HFFc6 (cell line): ENCODE data around the gene EEIG1. TPM values are rescaled to one million over a fixed set of nuclear protein-coding genes. Genes with fewer than 3 reads are reported as not detected.
A peak's percentile ranks its signal among the peaks of the same experiment; 100 is the strongest.

ENCODE experiments used
- DNase-seq: peaks from one replicate; pipeline ENCODE4 v3.0.0-alpha.2; 2018
- H3K27ac Mint-ChIP-seq: 2 replicates; pipeline ENCODE4 v1.8.0; 2020; ENCODE audit warnings: mild to moderate bottlenecking, mixed read lengths
- H3K27me3 Mint-ChIP-seq: 2 replicates; pipeline ENCODE4 v1.8.0; 2021; ENCODE audit warnings: mild to moderate bottlenecking, moderate library complexity, mixed read lengths; ENCODE audit not compliant: insufficient read depth
- H3K36me3 Mint-ChIP-seq: 2 replicates; pipeline ENCODE4 v1.8.0; 2021; ENCODE audit warnings: low read depth, mixed read lengths
- H3K4me1 Mint-ChIP-seq: 2 replicates; pipeline ENCODE4 v1.8.0; 2020; ENCODE audit warnings: low read depth, mixed read lengths
- H3K4me3 Mint-ChIP-seq: 2 replicates; pipeline ENCODE4 v1.8.0; 2020; ENCODE audit warnings: mild to moderate bottlenecking, moderate library complexity, mixed read lengths
- H3K9me3 Mint-ChIP-seq: 2 replicates; pipeline ENCODE4 v1.8.0; 2020; ENCODE audit warnings: mild to moderate bottlenecking, mixed read lengths
- total RNA-seq, 6 experiments: library from RNA; stranded (reverse); fragmentation: NEBNext Ultra II Directional; extraction: Animal tissue kit (Norgen Biotek cat#: 25700); gene quantifications; 2 replicates in 1 of 6; 3 replicates in 5 of 6; pipeline ENCODE4 v1.2.3, GENCODE V29; 2021
- TF ChIP-seq, protein P1 (sequence below): fragments of 200-600 bp; sonication (generic); IDR thresholded peaks from 2 replicates; pipeline ENCODE4 v1.5.0; 2021; ENCODE audit warnings: antibody characterized with exemption, mild to moderate bottlenecking

Gene EEIG1
- total RNA-seq, 6 experiments from 2014 or later: 26.7 to 35.4 (median 29.3) TPM

DNA sequence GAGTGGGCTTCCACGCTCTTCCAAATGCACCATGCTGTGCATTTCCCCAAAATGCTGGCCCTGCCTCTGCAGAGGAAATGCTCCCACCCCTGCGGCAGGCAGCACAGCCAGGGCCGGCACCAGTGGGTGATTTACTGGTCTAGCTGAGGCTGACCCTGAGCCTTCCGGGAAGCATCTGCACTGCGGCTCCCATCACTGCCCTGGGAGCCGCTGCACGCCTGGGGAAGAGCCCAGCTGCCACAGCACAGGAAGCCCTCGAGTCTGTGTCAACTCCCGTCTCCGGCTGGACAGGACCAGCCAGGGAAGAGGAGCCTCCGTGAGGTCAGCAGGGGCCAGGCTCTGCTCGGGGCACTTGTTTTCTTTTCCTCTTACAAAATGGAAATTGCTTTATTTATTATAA lies 25.1 kb upstream of the EEIG1 start:
- Mint-ChIP-seq H3K27ac (no peak overlapping the region), H3K27me3 (no peaks in the 10 kb centered on the region; the same call in 1 of the 2 replicates), H3K9me3 (peaks cover 8% of the 10 kb centered on the region; the same call in 1 of the 2 replicates), H3K36me3 (peaks cover 9% of the 10 kb centered on the region), H3K4me3 (no peak overlapping the region), H3K4me1 (peaks cover 46% of the 10 kb centered on the region)
- DNase-seq: no peak
- TF ChIP-seq, protein P1, sequence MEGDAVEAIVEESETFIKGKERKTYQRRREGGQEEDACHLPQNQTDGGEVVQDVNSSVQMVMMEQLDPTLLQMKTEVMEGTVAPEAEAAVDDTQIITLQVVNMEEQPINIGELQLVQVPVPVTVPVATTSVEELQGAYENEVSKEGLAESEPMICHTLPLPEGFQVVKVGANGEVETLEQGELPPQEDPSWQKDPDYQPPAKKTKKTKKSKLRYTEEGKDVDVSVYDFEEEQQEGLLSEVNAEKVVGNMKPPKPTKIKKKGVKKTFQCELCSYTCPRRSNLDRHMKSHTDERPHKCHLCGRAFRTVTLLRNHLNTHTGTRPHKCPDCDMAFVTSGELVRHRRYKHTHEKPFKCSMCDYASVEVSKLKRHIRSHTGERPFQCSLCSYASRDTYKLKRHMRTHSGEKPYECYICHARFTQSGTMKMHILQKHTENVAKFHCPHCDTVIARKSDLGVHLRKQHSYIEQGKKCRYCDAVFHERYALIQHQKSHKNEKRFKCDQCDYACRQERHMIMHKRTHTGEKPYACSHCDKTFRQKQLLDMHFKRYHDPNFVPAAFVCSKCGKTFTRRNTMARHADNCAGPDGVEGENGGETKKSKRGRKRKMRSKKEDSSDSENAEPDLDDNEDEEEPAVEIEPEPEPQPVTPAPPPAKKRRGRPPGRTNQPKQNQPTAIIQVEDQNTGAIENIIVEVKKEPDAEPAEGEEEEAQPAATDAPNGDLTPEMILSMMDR: no peak

DNA sequence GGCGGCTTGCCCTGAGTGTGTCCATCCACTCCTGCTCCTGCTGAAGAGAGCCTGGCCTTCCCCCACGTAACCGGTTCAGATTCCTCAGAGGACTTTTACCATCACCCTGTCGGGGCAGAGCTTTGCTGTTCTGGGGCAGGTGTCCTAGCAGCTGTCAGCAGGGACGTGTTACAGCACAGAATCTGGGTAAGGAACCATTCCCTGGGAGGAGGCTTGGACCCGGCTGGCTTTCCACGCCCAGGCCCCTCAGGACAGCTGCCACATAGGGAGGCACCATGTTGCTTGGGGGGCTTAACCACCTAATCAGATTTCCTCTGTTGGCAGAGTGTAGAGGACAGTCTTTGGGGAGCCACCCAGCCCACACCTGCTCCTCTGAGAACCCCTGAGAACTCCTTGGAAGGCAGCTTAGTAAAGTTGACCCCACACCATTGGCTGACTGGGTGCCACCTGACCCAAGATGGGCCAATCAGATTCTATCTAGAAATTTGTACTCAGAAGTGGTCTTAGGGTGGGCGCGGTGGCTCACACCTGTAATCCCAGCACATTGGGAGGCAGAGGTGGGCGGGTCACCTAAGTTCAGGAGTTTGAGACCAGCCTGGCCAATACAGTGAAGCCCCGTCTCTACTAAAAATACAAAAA lies 23.3 kb upstream of the EEIG1 start:
- peaks cover 13% of the 10 kb centered on the region for H3K36me3 Mint-ChIP-seq
- peaks cover 48% of the 10 kb centered on the region for H3K4me1 Mint-ChIP-seq
- H3K27me3 Mint-ChIP-seq: no peaks in the 10 kb centered on the region; the same call in 1 of the 2 replicates
- TF ChIP-seq, protein P1: no peak
- H3K9me3 Mint-ChIP-seq: peaks cover 8% of the 10 kb centered on the region; the same call in 1 of the 2 replicates
- H3K27ac Mint-ChIP-seq: no peak overlapping the region
- DNase-seq: no peak
- H3K4me3 Mint-ChIP-seq: no peak overlapping the region

DNA sequence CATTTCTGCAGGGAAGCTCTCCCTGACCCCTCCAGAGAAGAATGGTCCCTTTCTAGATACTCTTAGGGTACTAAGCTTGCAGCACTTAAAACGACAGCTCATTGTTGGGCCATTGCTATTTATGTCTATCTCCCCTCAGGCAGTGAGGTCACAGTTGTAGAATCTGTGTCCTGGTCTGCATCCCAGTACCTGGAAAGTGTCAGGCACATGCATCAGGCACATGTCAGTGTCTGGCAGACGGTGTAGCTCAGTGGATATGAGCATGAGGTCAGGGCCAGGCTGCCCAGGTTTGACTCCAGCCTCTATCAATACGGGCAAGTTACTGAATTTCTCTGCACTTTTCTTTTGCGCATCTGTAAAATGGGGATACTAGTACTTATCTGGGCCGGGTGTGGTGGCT lies 22.2 kb upstream of the EEIG1 start:
- TF ChIP-seq, protein P1: no peak
- Mint-ChIP-seq H3K4me3 (no peak overlapping the region), H3K36me3 (peaks cover 11% of the 10 kb centered on the region), H3K4me1 (peaks cover 46% of the 10 kb centered on the region), H3K9me3 (peaks cover 6% of the 10 kb centered on the region; the same call in 1 of the 2 replicates), H3K27ac (peak overlapping the region; percentile 99; the same call in 1 of the 2 replicates), H3K27me3 (no peaks in the 10 kb centered on the region; the same call in 1 of the 2 replicates)
- DNase-seq: no peak

DNA sequence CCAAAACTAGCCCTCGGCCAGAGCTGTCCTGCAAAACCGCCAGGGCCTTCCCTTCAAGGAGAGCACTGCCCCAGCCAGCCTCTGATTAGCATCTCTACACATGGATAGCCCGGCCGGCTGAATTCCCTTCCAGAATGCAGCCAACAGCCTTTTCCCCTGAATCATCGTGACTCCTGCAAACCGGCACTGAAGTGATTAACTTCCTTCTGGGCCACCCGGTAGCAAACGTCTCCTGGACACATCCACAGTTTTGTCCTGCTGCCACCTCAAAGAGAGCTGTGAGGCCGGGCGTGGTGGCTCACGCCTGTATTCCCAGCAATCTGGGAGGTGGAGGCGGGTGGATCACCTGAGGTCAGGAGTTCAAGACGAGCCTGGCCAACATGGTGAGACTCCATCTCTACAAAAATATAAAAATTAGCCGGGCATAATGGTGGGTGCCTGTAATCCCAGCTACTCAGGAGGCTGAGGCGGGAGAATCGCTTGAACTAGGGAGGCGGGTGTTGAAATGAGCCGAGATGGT lies 21.1 kb upstream of the EEIG1 start:
- Mint-ChIP-seq H3K27ac (peak overlapping the region; percentile 99), H3K27me3 (no peaks in the 10 kb centered on the region; the same call in 1 of the 2 replicates), H3K4me3 (peak overlapping the region; percentile 70), H3K4me1 (peaks cover 35% of the 10 kb centered on the region), H3K9me3 (no peaks in the 10 kb centered on the region), H3K36me3 (peaks cover 4% of the 10 kb centered on the region)
- TF ChIP-seq, protein P1: no peak
- DNase-seq: peak; percentile 92

DNA sequence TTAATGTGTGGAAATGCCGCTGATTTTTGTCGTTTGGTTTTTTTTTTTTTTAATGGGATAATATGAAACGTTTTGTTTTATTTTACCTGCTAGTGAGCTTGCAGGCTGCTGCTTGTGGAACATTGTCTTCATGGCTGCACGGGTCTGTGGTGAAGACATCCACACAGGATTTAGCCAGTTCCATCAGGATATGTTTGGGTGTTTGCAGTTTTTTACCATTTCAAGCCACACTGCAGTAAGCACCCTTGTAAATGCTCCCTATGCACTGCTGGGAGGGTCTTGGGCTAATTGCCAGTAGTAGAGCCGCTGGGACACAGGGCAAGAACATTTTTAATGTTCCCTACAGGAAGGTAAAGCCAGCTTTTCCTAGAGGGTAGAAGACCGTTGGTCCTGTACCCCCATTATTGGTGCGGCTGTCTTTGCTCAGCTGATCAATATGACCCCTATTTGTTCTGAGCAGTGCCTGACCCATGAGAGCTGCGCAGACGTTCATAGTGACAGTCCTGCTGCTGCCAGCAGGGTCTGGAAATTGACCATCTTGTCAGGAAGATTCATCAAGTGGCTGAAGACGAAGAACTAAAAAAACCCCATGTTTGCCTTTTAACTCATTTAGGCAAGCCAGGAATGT lies 20.5 kb upstream of the EEIG1 start:
- Mint-ChIP-seq H3K4me1 (peaks cover 29% of the 10 kb centered on the region), H3K9me3 (no peaks in the 10 kb centered on the region), H3K4me3 (peak overlapping the region; percentile 70; the same call in 1 of the 2 replicates), H3K27ac (peak overlapping the region; percentile 99), H3K27me3 (no peaks in the 10 kb centered on the region; the same call in 1 of the 2 replicates), H3K36me3 (peaks cover 4% of the 10 kb centered on the region)
- TF ChIP-seq, protein P1: no peak
- no peak for DNase-seq
